Mesodermal cell (in vitro differentiated cells): ENCODE data around the gene TREH.

Source experiments
- H3K27ac ChIP-seq: 2 replicates; pipeline ENCODE4 v1.7.0; 2013; ENCODE audit warnings: mild to moderate bottlenecking, low read depth, low read length, moderate library complexity; ENCODE audit not compliant: severe bottlenecking
- H3K36me3 ChIP-seq: 2 replicates; pipeline ENCODE4 v1.7.1; 2013; ENCODE audit warnings: mild to moderate bottlenecking, low read length, moderate library complexity; ENCODE audit not compliant: control insufficient read depth, insufficient read depth
- H3K4me1 ChIP-seq: one replicate; pipeline ENCODE4 v1.7.1; 2013; ENCODE audit warnings: mild to moderate bottlenecking, low read length; ENCODE audit not compliant: insufficient read depth, control insufficient read depth, poor library complexity, severe bottlenecking
- H3K4me3 ChIP-seq: 2 replicates; pipeline ENCODE4 v1.7.0; 2013; ENCODE audit warnings: low read length, control low read depth, mild to moderate bottlenecking; ENCODE audit not compliant: insufficient read depth, poor library complexity, severe bottlenecking; ENCODE audit errors: extremely low read depth
- H3K9me3 ChIP-seq: 2 replicates; pipeline ENCODE4 v1.7.1; 2013; ENCODE audit warnings: mild to moderate bottlenecking, low read length, moderate library complexity; ENCODE audit not compliant: control insufficient read depth
- WGBS, 2 experiments: methylation state at CpG; one replicate each; pipeline ENCODE4 v1.1.5; 2013; ENCODE audit warnings: missing lambda C conversion rate in 2 of 2; ENCODE audit not compliant: insufficient coverage in 2 of 2; 5-methylcytosine and 5-hydroxymethylcytosine counted together

TREH gene

GRCh38 chr11:118635237-118635591 is 44.2 kb downstream of the TREH start:
- Histone ChIP-seq H3K4me1 (peaks cover 23% of the 10 kb centered on the region), H3K9me3 (no peaks in the 10 kb centered on the region), H3K4me3 (no peak overlapping the region), H3K36me3 (peaks cover 91% of the 10 kb centered on the region), H3K27ac (no peak overlapping the region)
- 43 to 46% methylated on average over 14 of the region's 15 CpGs for WGBS, 2 experiments

GRCh38 chr11:118634431-118635236 is 44.8 kb downstream of the TREH start:
- no peak overlapping the region for H3K4me3 ChIP-seq
- H3K27ac ChIP-seq = no peak overlapping the region
- H3K9me3 ChIP-seq = no peaks in the 10 kb centered on the region
- peaks cover 23% of the 10 kb centered on the region for H3K4me1 ChIP-seq
- H3K36me3 ChIP-seq = peaks cover 91% of the 10 kb centered on the region
- WGBS, 2 experiments = 23 to 24% methylated on average over 20 to 23 of the region's 41 CpGs

DNA sequence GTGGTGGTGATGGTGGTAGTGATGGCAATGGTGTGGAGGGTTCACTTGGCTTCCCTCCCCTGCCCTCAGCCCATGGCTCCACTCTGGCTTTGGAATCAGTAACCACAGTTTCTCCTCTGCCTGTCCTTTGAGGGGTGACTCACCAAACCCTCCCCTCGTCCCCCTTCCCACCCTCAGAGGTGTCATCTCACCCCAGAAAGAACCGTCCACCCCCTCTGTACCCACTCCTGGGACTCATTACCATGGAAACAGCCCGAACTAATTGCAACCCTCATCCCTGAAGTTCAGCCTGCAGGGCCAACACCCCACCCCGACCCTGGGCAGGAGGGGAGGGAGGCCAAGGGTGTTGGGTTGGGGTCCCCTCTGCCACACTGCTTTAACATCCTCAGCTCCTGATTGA is 45.5 kb downstream of the TREH start:
- WGBS, 2 experiments = 67 to 88% methylated on average over 1 of the region's 4 CpGs
- no peaks in the 10 kb centered on the region for H3K9me3 ChIP-seq
- H3K4me1 ChIP-seq = peaks cover 23% of the 10 kb centered on the region
- H3K27ac ChIP-seq = no peak overlapping the region
- no peak overlapping the region for H3K4me3 ChIP-seq
- peaks cover 93% of the 10 kb centered on the region for H3K36me3 ChIP-seq

GRCh38 chr11:118633319-118633690 is 46.1 kb downstream of the TREH start:
- Histone ChIP-seq H3K4me1 (peaks cover 23% of the 10 kb centered on the region), H3K9me3 (no peaks in the 10 kb centered on the region), H3K27ac (no peak overlapping the region), H3K36me3 (peaks cover 93% of the 10 kb centered on the region), H3K4me3 (no peak overlapping the region)
- 100% methylated on average over 1 of the region's 1 CpG; no CpG with 5 or more reads in 1 of the 2 experiments for WGBS, 2 experiments

DNA sequence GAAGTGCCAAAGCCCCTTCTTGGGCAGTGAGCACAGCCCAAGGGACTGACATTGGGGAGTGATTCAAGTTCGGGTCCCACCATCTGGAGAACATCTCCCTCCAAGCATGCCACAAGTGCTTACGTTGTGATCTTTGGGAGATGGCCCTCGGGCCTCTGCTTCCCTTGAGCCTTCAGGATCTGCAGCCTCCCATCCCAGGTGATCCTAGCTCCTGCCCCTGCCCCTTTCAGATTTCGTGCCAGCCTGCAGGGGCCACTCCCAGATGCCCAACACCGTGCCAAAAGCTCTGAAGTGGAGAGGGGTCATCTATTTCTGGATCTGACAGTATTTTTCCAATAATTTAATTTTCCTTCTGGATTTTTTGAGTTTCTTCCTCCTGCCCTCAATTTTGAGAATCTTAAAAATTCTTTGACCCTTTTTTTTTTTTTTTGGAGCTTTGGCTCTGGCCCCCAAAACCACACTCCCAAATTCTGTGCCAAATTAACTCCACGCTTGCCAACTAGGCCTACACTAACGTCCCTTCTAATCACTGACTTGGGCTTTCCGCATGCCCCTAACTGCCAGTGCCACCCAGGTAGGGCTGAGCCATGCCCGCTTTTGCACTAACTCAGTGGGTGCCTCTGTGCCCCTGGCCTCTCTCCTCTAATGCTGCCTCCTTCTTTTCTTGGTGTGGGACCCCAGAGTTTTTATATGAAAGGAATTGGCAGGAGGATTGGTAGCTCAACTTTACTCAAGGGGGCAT is 46.7 kb downstream of the TREH start:
- Histone ChIP-seq H3K4me3 (no peak overlapping the region), H3K4me1 (peaks cover 23% of the 10 kb centered on the region), H3K9me3 (no peaks in the 10 kb centered on the region), H3K36me3 (peaks cover 93% of the 10 kb centered on the region), H3K27ac (no peak overlapping the region)
- 88 to 93% methylated on average over 6 of the region's 9 CpGs for WGBS, 2 experiments

GRCh38 chr11:118631142-118631909 is 48.1 kb downstream of the TREH start:
- no peak overlapping the region for H3K27ac ChIP-seq
- no peaks in the 10 kb centered on the region for H3K9me3 ChIP-seq
- H3K4me3 ChIP-seq = no peak overlapping the region
- 96 to 99% methylated on average over 12 of the region's 14 CpGs for WGBS, 2 experiments
- H3K36me3 ChIP-seq = peaks cover 90% of the 10 kb centered on the region
- peaks cover 23% of the 10 kb centered on the region for H3K4me1 ChIP-seq

- Histone ChIP-seq H3K4me1 (peaks cover 23% of the 10 kb centered on the region), H3K36me3 (peaks cover 88% of the 10 kb centered on the region), H3K27ac (no peak overlapping the region), H3K4me3 (no peak overlapping the region), H3K9me3 (no peaks in the 10 kb centered on the region)
- WGBS, 2 experiments = 93 to 94% methylated on average over 2 of the region's 6 CpGs
Observed at GRCh38 chr11:118629761-118630661, 49.4 kb downstream of the TREH start.

GRCh38 chr11:118628861-118629549 is 50.4 kb downstream of the TREH start:
- peaks cover 20% of the 10 kb centered on the region for H3K4me1 ChIP-seq
- 92 to 95% methylated on average over 4 to 5 of the region's 5 CpGs for WGBS, 2 experiments
- peaks cover 94% of the 10 kb centered on the region for H3K36me3 ChIP-seq
- H3K9me3 ChIP-seq = no peaks in the 10 kb centered on the region
- H3K27ac ChIP-seq = no peak overlapping the region
- H3K4me3 ChIP-seq = no peak overlapping the region

- Histone ChIP-seq H3K4me1 (peaks cover 14% of the 10 kb centered on the region), H3K27ac (no peak overlapping the region), H3K36me3 (peaks cover 92% of the 10 kb centered on the region), H3K4me3 (no peak overlapping the region), H3K9me3 (no peaks in the 10 kb centered on the region)
- WGBS, 2 experiments = 95 to 97% methylated on average over 10 to 12 of the region's 13 CpGs
Observed at GRCh38 chr11:118628432-118628831, 51.0 kb downstream of the TREH start.
